Lower lobe of right lung (tissue), 2 donors: ENCODE data around the gene PPM1H. TPM values are rescaled to one million over a fixed set of nuclear protein-coding genes. Genes with fewer than 3 reads are reported as not detected.

Source experiments
- ATAC-seq, 2 donors: fragments of 200-7000 bp; cut with Tn5 transposase; one replicate each; pipeline ENCODE4 v1.9.1; 2020 to 2022; ENCODE audit warnings: mild to moderate bottlenecking in 2 of 2, moderate library complexity in 2 of 2
- DNase-seq: peaks from one replicate; pipeline ENCODE4 v3.0.0-alpha.2; 2020
- H3K27ac ChIP-seq: fragments of 200-600 bp; one replicate; pipeline ENCODE4 v1.8.0; 2022
- H3K27me3 ChIP-seq: fragments of 200-600 bp; one replicate; pipeline ENCODE4 v1.8.0; 2022; ENCODE audit warnings: low read depth
- H3K36me3 ChIP-seq: fragments of 200-600 bp; one replicate; pipeline ENCODE4 v1.8.0; 2022; ENCODE audit warnings: mild to moderate bottlenecking
- H3K4me1 ChIP-seq: fragments of 200-600 bp; one replicate; pipeline ENCODE4 v1.8.0; 2022
- H3K4me3 ChIP-seq: fragments of 200-600 bp; one replicate; pipeline ENCODE4 v1.8.0; 2022; ENCODE audit warnings: mild to moderate bottlenecking
- H3K9me3 ChIP-seq: fragments of 200-600 bp; one replicate; pipeline ENCODE4 v1.8.0; 2022
- CTCF ChIP-seq: fragments of 200-600 bp; IDR thresholded peaks from one replicate; pipeline ENCODE4 v1.8.0; 2022; ENCODE audit warnings: antibody characterized with exemption, mild to moderate bottlenecking
- intact Hi-C: fragments of 100-400 bp; cut with DNase I; formaldehyde crosslinking; loops from one replicate; pipeline ENCODE4 v1.11.0; 2022
- total RNA-seq: library from RNA; stranded (reverse); fragmentation: NEBNext Ultra II Directional; extraction: Animal tissue kit (Norgen Biotek cat#: 25700); gene quantifications from one replicate; pipeline ENCODE4 v1.2.1, GENCODE V29; 2021
- donor health status: DM: no; HTN: yes; CAD: no; lungs with severe emphysema.

Gene PPM1H
- total RNA-seq, 1 donor from 2014 or later, result 6.8 TPM

- no peak for TF ChIP-seq CTCF
Observed at GRCh38 chr12:62933602-62934238, 1.2 kb downstream of the PPM1H start.

GRCh38 chr12:62933220-62933601, 1.7 kb downstream of the PPM1H start:
- H3K36me3 ChIP-seq, result no peaks in the 10 kb centered on the region
- TF ChIP-seq CTCF, result no peak
- DNase-seq, result no peak
- intact Hi-C loops, result no loop called here
- H3K27ac ChIP-seq, result no peak overlapping the region
- no peaks in the 10 kb centered on the region for H3K9me3 ChIP-seq
- H3K27me3 ChIP-seq, result no peaks in the 10 kb centered on the region
- H3K4me1 ChIP-seq, result peaks cover 20% of the 10 kb centered on the region
- peak in 1 of 2 donors; percentile 35 for ATAC-seq
- peak overlapping the region; percentile 82 for H3K4me3 ChIP-seq

More at GRCh38 chr12:62933602-62934238, 1.2 kb downstream of the PPM1H start:
- DNase-seq (no peak), ATAC-seq (no peak)
- peaks cover 20% of the 10 kb centered on the region for H3K4me1 ChIP-seq
- intact Hi-C loops, result no loop called here
- H3K27me3 ChIP-seq, result no peaks in the 10 kb centered on the region
- no peaks in the 10 kb centered on the region for H3K9me3 ChIP-seq
- H3K4me3 ChIP-seq, result peak overlapping the region; percentile 82
- H3K36me3 ChIP-seq, result no peaks in the 10 kb centered on the region
- peak overlapping the region; percentile 59 for H3K27ac ChIP-seq

- TF ChIP-seq CTCF, result no peak
- H3K27ac ChIP-seq, result no peak overlapping the region
- no peak overlapping the region for H3K4me3 ChIP-seq
- intact Hi-C loops, result no loop called here
- no peaks in the 10 kb centered on the region for H3K27me3 ChIP-seq
- ATAC-seq, result no peak
- H3K4me1 ChIP-seq, result peaks cover 20% of the 10 kb centered on the region
- no peak for DNase-seq
- no peaks in the 10 kb centered on the region for H3K9me3 ChIP-seq
- no peaks in the 10 kb centered on the region for H3K36me3 ChIP-seq
Observed at GRCh38 chr12:62931477-62931876, 3.5 kb downstream of the PPM1H start.

- no peak for TF ChIP-seq CTCF
- H3K27ac ChIP-seq, result no peak overlapping the region
- no peak for ATAC-seq
- H3K36me3 ChIP-seq, result no peaks in the 10 kb centered on the region
- intact Hi-C loops, result no loop called here
- H3K9me3 ChIP-seq, result no peaks in the 10 kb centered on the region
- H3K27me3 ChIP-seq, result no peaks in the 10 kb centered on the region
- DNase-seq, result no peak
- peaks cover 20% of the 10 kb centered on the region for H3K4me1 ChIP-seq
- H3K4me3 ChIP-seq, result no peak overlapping the region
Observed at GRCh38 chr12:62930546-62931425, 4.2 kb downstream of the PPM1H start.

- H3K36me3 ChIP-seq, result no peaks in the 10 kb centered on the region
- intact Hi-C loops, result no loop called here
- peaks cover 9% of the 10 kb centered on the region for H3K4me1 ChIP-seq
- H3K9me3 ChIP-seq, result no peaks in the 10 kb centered on the region
- no peak overlapping the region for H3K27ac ChIP-seq
- ATAC-seq, result peak in 1 of 2 donors; percentile 20
- no peak for TF ChIP-seq CTCF
- DNase-seq, result no peak
- no peaks in the 10 kb centered on the region for H3K27me3 ChIP-seq
- no peak overlapping the region for H3K4me3 ChIP-seq
Observed at GRCh38 chr12:62928632-62929031, 6.3 kb downstream of the PPM1H start.
